Measurements from ENCODE around the gene MOV10L1.
"Not testable (repeated sequence)": the region's sequence is repeated elsewhere in the genome, so short reads cannot be mapped to it uniquely, and the experiment has no call there.

The MOV10L1 gene

DNA sequence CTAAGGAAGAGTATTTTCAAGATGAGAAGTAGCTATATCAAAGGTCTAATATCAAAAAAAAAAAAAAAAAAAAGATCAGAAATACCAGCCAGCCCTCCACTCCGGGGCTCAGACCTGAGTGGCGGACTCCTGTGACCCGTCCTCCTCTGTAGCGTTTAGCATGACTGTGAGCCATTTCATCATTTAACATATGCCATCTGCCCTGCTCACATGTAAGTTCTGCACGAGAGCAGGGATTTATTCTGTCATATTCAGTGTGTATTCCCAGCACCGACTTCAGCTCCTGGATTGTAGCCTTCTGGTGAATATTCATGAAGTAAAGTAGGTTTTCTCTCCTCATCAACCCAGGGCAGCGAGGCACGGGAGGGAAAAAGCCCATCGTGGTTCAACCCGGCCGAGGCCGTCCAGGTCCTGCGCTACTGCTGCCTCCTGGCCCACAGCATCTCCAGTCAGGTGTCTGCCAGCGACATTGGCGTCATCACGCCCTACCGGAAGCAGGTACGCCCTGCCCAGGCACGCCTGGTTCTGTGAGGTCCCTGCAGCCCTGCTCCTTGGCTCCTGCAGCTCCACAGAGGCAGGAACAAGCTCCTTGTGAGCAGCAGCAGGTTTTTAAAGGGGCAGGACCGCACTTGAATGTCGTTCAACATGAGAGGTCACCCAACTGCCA, 68.0 kb downstream of the MOV10L1 start:
- DNase-seq (ENCODE audit: low spot score) = no peak

- no peak for DNase-seq (ENCODE audit: low spot score)
Measured at GRCh38 chr22:50160947-50161346, 71.1 kb downstream of the MOV10L1 start.

DNA sequence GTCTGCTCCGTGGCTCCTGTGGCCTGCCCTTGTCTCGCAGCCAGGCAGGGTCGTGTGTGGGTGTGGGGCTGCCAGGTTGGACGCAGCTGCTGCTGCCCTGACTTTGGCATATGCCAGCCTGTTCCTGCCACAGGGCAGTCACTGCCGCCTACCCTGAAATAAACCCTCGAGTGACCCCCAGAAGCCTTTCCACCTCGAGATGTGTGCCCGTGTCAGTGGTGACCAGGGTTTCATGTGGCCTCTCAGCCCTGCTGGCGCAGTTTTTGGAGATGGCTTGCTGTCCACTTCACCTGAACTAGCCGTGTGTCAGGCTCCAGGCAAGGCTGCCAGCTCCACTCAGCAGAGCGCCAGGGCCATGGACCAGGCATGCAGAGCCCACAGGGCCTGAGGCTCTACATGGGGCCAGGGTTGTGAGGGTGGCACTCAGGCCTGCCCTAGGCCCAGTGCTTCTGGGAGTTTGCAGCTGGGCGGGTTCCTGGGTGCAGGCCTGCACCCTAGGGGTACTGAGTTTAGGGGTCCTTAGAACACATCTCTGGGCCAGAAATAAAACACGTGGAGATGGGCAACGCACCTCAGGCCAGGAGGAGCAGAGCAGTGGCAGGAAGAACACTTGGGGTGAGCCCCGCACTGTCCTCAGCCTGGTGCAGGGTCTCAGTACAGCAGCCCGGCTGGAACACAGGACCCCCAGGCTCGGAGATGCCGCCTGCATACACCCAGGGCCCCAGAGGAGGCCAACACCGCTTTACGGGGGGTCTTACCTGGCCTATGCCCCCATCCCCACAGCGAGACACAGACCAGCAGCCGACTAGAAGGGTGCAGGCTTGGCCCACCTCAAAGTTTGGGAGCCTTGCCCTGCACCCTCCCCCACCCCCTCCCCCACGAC, 71.9 kb downstream of the MOV10L1 start:
- DNase-seq (ENCODE audit: low spot score) = no peak

DNA sequence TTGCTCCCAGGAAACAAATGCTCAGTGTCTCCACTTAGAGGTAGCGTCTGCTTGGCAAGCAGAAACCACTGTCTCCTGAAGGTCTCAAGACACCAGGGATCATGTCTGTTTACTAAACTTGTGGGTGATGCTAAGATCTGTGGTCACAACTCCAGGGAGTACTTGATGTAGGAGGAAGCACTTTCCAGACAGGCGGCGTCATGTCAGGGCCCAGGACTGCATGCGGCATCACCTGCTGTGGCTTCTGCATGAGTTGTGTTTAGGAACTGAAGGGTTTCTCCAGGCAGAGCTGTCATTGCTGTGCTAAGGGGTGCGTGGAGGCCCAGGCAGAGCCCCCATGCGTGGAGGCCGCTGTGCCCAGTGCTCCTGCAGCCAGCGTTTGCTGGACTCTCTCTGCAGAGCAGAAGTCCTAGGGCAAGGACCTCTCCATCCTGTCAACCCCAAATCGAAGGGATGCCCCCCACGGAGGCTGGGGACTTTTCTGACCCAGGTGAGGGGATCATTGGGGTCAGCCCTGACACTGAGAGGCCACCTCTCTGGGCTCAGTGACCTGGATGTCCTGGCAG, 72.7 kb downstream of the MOV10L1 start:
- DNase-seq (ENCODE audit: low spot score) = no peak

GRCh38 chr22:50165436-50166123, 75.8 kb downstream of the MOV10L1 start:
- DNase-seq (ENCODE audit: low spot score) = no peak

- no peak for DNase-seq (ENCODE audit: low spot score)
Measured at GRCh38 chr22:50167689-50168489, 78.1 kb downstream of the MOV10L1 start.

GRCh38 chr22:50168490-50169180, 78.8 kb downstream of the MOV10L1 start:
- not testable (repeated sequence) for DNase-seq (ENCODE audit: low spot score)

GRCh38 chr22:50169181-50169759, 79.5 kb downstream of the MOV10L1 start:
- no peak for DNase-seq (ENCODE audit: low spot score)

DNA sequence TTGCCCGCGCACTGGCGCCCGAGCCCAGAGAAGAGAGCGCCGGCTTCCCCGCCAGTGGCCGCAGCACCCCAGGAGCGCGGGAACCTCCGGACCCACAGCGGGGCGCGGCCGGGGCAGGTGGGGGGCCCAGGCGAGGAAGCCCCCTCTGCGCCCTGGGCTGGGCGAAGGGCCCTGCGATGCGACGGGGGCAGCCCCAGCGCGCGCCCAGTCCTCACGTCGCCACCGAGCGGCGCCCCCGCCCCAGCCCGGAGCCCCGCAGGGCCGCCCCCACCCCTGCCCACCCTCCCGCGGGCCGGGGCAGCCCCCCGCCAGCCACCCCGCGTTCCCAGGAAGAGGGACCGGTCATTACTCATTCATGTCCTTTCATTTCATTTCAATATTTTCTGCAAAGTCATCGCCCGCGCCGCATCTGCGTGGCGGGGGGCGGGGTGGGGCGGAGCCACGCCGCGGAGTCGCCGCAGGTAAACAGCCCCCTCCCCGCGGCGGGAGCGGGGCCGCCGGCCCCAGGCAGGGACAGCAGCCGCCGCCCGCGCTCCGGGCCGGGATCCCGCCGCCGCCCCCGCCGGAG, 80.1 kb downstream of the MOV10L1 start:
- no peak for DNase-seq (ENCODE audit: low spot score)

DNA sequence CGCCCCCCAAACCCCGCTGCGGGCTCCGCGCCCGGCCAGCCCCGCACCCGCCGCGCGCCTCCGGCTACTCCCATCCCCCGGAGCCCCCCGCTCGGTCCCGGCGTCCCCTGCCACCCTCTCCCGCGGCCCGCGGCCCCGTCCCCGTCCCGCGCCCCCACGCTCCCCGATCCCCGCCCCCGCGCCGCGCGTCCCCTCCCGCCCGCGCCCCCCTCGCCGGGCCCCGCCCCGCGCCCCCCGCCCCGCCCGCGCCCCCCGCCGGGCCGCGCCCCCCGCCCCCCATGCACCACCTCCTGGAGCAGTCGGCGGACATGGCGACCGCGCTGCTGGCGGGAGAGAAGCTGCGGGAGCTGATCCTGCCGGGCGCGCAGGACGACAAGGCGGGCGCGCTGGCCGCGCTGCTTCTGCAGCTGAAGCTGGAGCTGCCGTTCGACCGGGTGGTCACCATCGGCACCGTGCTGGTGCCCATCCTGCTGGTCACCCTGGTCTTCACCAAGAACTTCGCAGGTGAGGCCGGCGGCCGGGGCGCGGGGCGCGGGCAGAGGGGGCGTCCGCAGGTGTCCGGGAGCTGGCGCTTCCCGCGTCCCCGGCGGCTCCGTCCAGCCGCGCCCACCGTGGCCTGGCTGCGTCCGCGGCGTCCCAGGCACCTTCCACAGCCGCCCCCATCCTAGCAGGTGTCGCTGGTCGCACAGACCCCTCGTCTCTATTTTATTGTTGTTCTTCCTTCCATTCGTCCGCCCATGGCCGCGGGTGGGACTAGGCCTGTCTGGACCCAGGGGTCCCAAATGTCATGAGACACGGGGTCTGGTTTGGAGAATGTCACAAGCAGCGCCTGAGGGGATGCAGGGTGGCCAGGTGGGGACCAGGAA, 80.9 kb downstream of the MOV10L1 start, which contains the start of gene PANX2:
Gene PANX2 (plus strand): TSS at position 279 of the 866 bp plus-strand sequence. CDS start 0 bp downstream, at position 279.
- DNase-seq (ENCODE audit: low spot score) = no peak

GRCh38 chr22:50171319-50171964, 81.6 kb downstream of the MOV10L1 start:
- DNase-seq (ENCODE audit: low spot score) = no peak

DNA sequence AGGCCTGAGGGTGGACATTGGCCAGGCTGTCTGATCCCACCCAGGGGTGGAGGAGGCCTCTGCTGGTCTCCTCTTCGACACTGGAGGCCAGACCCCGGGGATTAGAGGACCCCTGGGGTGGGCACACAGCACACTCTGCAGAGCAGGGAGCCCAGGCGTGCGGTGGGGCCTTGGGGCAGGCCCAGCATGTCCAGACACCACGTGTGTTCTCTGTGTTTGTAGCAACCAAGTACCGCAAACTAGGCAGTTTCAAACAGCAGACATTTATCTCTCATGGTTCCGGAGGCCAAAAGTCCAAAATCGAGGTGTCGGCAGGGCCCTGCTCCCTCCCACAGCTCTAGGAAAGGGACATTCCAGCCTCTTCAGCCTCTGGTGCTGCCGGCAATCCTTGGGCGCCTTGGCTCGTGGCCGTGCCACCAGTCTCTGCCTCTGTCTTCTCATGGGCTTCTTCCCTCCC, 82.2 kb downstream of the MOV10L1 start:
- DNase-seq (ENCODE audit: low spot score) = no peak

- DNase-seq (ENCODE audit: low spot score) = no peak
Measured at GRCh38 chr22:50173311-50173982, 83.6 kb downstream of the MOV10L1 start.

DNA sequence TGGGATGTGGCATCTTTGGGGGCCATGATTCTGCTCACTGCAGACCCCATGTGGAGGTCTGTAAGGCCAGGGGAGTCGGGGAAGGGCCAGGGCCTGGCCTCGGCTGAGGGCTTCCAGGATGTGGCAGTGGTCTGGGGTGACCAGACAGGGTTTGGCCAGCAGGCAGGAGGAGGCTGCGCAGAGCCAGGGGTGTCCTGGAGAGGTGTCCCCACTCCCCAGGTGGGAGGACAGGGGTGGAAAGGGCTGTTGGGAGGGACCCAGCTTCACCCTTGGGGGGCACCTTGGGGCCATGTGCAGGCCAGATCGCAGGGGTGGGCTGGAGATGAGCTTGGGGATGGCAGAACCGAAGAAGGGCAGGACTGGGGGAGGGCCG, 84.2 kb downstream of the MOV10L1 start:
- DNase-seq (ENCODE audit: low spot score) = no peak

DNA sequence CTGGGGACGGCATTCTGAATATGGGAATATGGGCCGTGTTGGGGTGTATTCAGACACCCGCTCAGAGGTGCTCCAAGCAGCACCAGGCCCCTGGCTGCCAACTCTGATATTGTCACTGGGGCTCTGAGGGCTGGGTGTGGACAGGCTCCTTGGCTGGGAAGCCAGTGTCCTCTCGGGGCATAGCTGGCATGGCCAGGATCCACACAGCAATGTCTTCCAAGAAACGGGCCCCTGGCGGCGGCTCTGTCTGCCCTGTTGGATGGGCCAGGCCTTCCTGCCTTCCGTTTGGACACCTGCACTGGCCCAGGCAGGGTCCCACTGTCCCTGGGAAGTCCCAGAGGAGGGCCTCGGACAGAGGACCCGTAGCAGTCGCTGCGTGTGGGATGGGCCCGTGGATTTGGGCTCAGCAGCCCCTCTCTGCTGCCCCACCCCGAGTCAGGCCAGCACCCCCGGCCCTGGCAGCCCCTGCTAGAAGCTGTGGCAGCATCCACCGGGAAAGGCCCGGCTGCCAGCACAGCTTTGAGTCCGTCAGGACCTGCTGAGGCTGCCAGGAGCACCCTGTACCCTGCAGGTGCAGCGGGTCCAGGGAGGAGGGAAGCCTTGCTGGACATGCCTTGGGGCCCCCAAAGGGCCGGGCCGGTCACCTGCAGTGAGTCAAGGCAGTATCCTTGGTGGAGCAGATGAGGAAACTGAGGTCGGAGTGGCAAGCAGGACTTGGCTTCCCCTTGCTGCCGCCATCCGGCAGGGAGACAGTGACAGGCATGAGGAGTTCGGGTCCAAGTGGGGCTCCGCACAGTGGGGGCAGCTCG, 84.8 kb downstream of the MOV10L1 start:
- DNase-seq (ENCODE audit: low spot score) = no peak

GRCh38 chr22:50175191-50175461, 85.3 kb downstream of the MOV10L1 start:
- no peak for DNase-seq (ENCODE audit: low spot score)
